ENCODE results near the gene AZIN2.
A peak's percentile ranks its signal among the peaks of the same experiment; 100 is the strongest.
"Not testable (repeated sequence)": the region's sequence is repeated elsewhere in the genome, so short reads cannot be mapped to it uniquely, and the experiment has no call there.

AZIN2 gene

GRCh38 chr1:33096363-33097005 lies 15.5 kb downstream of the AZIN2 start:
- no peak for DNase-seq

DNA sequence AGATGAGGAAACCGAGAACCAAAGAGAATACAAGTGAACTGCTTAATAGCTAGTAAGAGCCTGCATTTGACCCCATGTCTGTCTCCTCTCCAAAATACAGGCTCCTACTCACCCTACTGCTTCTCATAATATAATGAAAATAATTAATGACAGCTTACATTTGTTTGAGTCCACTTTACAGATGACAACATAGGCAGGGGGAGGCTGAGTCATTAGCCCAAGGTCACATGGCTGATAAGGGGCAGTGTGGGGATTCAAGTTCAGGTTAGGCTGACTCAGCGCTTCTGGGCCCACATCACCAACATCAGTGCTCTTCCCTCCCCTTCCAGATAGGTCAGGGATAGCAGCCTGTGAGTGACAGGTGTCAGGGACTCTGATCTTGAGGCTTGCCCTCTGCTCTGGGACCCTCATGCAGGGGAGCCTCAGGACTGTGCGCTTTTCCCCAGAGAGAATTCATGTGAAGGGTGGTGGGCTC lies 16.2 kb downstream of the AZIN2 start:
- no peak for DNase-seq

- no peak for DNase-seq
Measured at GRCh38 chr1:33097762-33098161, 16.8 kb downstream of the AZIN2 start.

DNA sequence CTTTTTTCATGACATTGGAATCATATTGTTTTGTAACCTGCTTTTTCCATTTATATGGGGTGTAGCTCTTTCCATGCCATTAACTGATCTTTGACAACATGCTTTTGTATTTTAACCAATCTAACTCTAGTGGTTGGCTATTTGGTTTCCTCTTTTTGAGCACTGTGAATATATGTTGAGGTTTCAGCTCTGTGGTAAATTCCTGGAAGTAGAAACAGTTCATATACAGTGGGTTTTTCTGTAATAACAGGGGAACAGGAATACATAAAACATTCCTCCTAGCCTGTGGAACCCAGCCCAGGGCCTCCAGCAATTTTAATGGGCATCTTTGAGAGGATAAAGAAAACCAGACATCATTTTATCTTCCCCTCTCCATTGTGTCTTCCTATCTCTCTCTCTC lies 17.4 kb downstream of the AZIN2 start:
- DNase-seq: no peak

DNA sequence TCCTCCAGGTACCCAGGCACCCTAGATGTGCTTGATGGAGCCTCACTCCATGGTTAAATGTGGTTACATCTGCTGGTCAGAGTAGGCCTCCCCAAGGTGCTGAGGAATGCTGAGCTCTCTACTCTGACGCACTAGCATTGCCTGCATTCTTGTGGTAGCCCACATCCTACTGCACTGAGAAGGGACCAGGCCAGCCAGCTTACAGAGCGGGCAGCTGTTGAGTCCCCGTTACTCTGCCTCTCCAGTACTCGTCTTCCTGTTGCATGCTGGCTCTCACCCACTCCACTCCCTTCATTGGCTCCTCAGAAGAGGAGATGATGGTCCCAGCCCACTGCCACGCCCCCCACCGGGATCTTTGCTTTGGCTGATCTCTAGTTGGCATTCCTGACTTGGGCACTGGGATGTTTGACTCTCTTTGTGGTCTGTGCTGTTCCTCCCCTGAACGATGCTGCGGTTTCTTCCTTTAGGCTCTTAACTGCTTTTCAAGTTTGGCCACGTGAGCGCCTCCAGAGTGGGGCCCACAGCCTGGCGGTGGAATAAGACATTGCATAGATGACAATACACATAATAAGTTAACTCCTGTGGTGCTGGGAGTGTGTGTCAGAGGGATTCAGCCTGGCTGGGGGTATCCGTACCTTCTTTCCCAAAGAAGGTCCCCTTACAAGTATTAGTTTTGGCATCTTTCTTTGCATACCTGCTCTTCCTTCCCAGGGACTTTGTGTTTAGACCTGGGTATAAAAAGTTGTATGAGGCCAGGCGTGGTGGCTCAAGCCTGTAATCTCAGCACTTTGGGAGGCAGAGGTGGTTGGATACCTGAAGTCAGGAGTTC lies 18.6 kb downstream of the AZIN2 start:
- peak; percentile 34 to 77 for DNase-seq

DNA sequence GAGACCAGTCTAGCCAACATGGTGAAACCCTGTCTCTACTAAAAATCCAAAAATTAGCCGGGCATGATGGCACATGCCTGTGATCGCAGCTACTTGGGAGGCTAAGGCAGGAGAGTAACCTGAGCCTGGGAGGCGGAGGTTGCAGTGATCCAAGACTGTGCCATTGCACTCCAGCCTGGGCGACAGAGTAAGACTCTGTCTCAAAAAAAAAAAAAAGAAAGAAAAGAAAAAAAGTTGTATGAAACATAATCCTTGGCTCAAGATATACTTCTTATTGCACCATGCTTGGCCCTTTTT lies 19.1 kb downstream of the AZIN2 start:
- DNase-seq: not testable (repeated sequence)

GRCh38 chr1:33110477-33110876 lies 29.5 kb downstream of the AZIN2 start:
- no peak for DNase-seq

- no peak for DNase-seq
Measured at GRCh38 chr1:33111965-33112364, 31.0 kb downstream of the AZIN2 start.

DNA sequence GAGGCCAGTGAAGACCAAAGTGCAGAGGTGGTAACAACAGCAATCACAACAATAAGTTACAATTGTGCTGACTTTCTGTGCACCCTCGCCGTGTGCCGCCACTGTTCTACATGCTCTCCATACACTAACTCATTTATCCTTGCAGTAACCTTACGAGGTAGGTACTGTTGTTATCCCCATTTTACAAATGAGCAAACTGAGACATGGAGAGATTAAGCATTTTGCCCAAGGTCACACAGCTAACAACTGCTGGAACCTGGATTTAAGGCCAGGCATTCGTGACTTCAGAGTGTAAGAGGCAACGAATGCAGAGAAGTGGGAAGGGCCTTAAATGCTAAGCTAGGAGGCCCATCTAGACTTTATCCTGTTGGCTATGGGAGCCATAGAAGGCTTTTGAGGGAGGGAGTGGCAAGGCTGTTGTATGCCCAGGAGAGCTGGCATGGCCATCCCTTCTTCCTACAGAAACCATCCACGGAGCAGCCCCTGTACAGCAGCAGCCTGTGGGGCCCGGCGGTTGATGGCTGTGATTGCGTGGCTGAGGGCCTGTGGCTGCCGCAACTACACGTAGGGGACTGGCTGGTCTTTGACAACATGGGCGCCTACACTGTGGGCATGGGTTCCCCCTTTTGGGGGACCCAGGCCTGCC lies 36.6 kb downstream of the AZIN2 start:
- no peak for DNase-seq

GRCh38 chr1:33118274-33118673 lies 37.3 kb downstream of the AZIN2 start:
- no peak for DNase-seq

- DNase-seq: no peak
Measured at GRCh38 chr1:33119050-33119449, 38.1 kb downstream of the AZIN2 start.

- DNase-seq: no peak
Measured at GRCh38 chr1:33119532-33120217, 38.7 kb downstream of the AZIN2 start.

DNA sequence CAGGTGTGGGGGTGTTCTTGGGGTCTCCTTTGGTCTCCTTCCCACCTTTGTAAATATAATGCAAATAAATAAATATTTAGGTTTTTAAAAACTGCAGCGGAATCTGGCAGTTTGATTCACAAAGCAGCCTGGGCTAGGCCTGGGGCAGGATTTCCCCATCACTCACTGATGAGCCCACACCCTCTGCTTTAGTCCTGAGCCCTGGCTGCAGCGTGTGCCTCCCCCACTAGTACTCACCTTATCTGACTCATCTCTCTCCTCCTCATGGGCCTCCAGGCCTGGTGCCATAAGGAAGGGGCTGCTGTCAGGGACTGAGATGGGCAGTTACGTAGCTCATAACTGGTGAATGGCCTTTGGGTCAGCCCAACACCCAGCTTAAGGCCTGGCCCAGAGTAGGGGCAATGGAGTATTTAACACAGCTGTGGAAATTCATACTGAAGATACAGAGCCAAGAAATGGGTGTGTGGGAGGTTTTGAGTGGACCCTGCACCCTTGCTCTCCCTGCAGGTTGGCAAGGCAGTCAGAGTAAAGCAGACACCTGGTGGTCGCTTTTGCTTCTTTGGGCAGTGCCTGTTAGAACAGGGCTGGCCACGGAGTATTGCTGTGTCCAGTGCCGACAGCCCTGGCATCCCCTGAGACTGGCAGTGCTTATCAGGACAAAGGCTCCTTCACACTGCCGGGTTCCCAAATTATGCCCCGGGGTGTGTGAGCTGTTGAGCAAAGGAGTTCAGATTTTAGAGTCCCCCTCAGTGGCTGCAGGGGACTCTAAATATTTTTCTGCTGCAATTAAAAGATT lies 39.7 kb downstream of the AZIN2 start:
- no peak for DNase-seq

- DNase-seq: no peak
Measured at GRCh38 chr1:33121728-33122127, 40.8 kb downstream of the AZIN2 start.

DNA sequence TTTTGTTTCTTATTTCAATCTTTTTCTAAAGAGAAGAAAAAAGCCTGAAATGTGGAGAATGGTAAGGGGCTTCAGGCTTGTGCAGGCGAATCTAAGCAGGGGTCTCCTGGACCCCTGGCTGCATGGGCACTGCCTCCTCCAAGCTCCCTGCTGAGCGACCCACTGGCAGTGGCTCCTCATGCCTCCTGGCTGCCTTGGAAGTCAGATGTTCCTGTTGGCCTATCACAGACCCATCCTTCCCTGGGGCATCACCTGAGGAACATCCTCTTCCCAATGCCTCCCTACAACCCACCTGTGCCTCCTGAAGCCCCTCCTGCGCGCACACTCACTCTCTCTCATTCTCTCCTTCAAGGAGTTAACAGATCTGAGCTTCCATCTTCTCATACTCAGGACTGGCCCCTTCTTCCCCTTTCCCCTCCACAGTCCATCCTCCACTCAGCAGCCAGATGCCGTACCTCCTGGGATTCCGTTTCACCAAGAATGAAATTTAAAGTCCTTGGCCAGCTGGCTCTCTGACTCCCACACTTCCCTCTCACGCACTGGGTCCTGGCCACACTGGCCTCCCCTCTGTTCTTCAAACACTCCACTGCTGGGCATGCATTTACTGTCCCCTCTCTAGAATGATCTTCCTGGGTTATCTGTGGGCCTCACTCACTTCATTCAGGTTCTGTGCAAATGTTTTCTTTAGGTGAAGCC lies 41.7 kb downstream of the AZIN2 start:
- no peak for DNase-seq

- DNase-seq: no peak
Measured at GRCh38 chr1:33123266-33123665, 42.3 kb downstream of the AZIN2 start.

DNA sequence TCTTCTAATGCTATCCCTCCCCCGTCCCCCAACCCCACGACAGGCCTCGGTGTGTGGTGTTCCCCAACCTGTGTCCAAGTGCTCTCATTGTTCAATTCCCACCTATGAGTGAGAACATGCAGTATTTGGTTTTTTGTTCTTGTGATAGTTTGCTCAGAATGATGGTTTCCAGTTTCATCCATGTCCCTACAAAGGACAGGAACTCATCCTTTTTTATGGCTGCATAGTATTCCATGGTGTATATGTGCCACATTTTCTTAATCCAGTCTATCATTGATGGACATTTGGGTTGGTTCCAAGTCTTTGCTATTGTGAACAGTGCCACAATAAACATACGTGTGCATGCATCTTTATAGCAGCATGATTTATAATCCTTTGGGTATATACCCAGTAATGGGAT lies 43.7 kb downstream of the AZIN2 start:
- DNase-seq: not testable (repeated sequence)

- DNase-seq: no peak
Measured at GRCh38 chr1:33126411-33127000, 45.6 kb downstream of the AZIN2 start.

DNA sequence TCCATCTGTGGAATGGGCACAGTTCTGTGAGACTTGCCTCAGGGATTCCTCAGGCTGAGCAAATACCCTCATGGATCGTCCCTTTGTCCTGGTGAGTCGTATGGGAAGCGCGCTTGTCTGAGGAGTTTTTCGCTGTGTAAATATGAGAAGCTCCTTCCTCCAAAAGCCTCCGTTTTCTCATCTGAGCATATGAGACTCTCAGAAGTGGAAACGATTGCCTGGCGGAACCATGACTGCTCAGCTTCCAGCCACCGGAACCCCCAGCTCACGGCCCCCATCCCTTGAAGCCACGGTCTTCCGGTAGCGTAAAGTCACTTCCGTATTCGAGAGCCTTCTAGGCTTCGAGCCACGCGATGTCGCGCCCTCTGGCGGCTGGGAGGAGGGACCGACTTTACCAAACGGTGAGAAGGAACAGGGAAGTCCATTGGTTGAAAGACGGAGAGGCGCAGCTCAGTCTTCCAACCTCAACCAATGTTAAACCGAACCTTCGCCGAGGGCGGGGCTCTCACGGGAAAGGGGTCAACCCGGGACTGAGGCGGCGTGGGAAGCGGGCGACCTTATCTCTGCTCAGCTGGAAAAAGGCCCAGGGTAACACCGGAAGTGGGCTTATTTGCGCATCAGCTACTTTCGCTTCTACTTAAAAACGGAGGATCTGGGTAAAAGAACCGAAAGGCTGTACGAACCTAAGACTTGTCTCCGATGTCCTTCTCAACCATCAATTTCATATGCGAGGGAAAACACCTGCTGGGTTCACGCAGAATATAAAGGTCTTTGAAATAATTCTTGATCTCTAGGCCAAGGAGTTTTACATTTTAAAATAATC lies 46.3 kb downstream of the AZIN2 start:
- DNase-seq: peak; percentile 95 to 98

DNA sequence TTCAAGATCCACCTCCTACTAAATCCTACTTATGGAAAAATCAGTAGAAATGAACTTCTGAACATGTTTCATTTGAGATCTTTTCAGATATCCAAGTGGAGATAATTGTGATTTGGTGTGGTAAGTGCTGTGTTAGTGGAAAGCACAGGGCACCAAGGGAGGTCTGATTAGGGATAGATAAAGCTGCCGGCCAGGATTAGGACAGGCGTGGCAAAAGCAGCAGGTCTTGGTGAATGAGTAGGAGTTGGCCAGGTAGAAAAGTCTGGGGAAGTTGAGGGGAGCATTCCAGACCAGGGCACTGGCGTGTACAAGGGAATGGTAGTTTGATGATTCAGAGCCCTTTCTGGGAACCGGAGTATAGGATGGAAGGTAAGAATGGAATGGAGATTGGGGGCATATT lies 47.8 kb downstream of the AZIN2 start:
- DNase-seq: no peak

DNA sequence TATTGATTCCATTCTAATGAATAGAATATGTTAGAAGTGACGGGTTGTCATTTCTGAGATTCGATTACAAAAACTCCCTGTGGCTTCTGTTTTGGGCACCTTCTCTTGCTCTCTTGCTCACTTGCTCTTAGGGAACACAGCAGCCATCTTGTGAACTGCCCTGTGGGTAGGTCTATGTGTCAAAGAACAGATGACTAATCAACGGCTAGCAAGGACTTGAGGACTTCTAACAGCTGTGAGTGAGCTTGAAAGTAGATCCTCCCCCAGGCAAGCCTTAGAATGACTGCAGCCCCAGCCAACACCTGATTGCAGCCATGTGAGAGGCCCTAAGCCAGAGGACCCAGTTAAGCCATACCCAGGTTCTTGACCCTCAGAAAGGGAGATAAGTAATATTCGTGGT lies 49.3 kb downstream of the AZIN2 start:
- DNase-seq: no peak
